Neural cell (in vitro differentiated cells): Measurements from ENCODE around the gene ITGB1.

Experiments used
- EP300 ChIP-seq: fragments of 450-650 bp; conservative IDR thresholded peaks from 2 replicates; pipeline ENCODE4 v1.6.1; 2014; ENCODE audit warnings: antibody characterized with exemption, mild to moderate bottlenecking, moderate library complexity; ENCODE audit not compliant: poor library complexity, severe bottlenecking
- EZH2 ChIP-seq: fragments of 200-600, 300-800 bp; shearing (Covaris generic), sonication (generic); IDR thresholded peaks from 2 replicates; pipeline ENCODE4 v1.6.1; 2014; ENCODE audit warnings: antibody characterized with exemption, low read length, borderline replicate concordance, mild to moderate bottlenecking; ENCODE audit not compliant: insufficient read depth, poor library complexity, severe bottlenecking
- MXI1 ChIP-seq: fragments of 450-650 bp; conservative IDR thresholded peaks from 2 replicates; pipeline ENCODE4 v1.6.1; 2014; ENCODE audit warnings: antibody characterized with exemption, mild to moderate bottlenecking; ENCODE audit not compliant: poor library complexity, severe bottlenecking
- POLR2AphosphoS5 ChIP-seq: IDR thresholded peaks from 2 replicates; pipeline ENCODE4 v1.6.1; 2012
- RAD21 ChIP-seq: fragments of 450-650 bp; conservative IDR thresholded peaks from 2 replicates; pipeline ENCODE4 v1.6.1; 2014; ENCODE audit warnings: antibody characterized with exemption, mild to moderate bottlenecking, moderate library complexity
- SMC3 ChIP-seq: fragments of 450-650 bp; conservative IDR thresholded peaks from 2 replicates; pipeline ENCODE4 v1.6.1; 2014; ENCODE audit warnings: antibody characterized with exemption, mild to moderate bottlenecking, moderate library complexity; ENCODE audit not compliant: poor library complexity
- TF ChIP-seq, protein P1 (sequence below): fragments of 450-650 bp; IDR thresholded peaks from 2 replicates; pipeline ENCODE4 v1.5.1; 2014; ENCODE audit warnings: antibody characterized with exemption, mild to moderate bottlenecking, moderate library complexity; ENCODE audit not compliant: poor library complexity, severe bottlenecking
- TF ChIP-seq, protein P2 (sequence below): IDR thresholded peaks from 2 replicates; pipeline ENCODE4 v1.6.1; 2012; ENCODE audit warnings: borderline replicate concordance

GRCh38 chr10:32911285-32912016, 46.6 kb downstream of the ITGB1 start:
- TF ChIP-seq EZH2 = no peak
- TF ChIP-seq, protein P1, sequence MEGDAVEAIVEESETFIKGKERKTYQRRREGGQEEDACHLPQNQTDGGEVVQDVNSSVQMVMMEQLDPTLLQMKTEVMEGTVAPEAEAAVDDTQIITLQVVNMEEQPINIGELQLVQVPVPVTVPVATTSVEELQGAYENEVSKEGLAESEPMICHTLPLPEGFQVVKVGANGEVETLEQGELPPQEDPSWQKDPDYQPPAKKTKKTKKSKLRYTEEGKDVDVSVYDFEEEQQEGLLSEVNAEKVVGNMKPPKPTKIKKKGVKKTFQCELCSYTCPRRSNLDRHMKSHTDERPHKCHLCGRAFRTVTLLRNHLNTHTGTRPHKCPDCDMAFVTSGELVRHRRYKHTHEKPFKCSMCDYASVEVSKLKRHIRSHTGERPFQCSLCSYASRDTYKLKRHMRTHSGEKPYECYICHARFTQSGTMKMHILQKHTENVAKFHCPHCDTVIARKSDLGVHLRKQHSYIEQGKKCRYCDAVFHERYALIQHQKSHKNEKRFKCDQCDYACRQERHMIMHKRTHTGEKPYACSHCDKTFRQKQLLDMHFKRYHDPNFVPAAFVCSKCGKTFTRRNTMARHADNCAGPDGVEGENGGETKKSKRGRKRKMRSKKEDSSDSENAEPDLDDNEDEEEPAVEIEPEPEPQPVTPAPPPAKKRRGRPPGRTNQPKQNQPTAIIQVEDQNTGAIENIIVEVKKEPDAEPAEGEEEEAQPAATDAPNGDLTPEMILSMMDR = no peak
- TF ChIP-seq POLR2AphosphoS5 = no peak
- no peak for TF ChIP-seq EP300
- no peak for TF ChIP-seq RAD21
- TF ChIP-seq, protein P2, sequence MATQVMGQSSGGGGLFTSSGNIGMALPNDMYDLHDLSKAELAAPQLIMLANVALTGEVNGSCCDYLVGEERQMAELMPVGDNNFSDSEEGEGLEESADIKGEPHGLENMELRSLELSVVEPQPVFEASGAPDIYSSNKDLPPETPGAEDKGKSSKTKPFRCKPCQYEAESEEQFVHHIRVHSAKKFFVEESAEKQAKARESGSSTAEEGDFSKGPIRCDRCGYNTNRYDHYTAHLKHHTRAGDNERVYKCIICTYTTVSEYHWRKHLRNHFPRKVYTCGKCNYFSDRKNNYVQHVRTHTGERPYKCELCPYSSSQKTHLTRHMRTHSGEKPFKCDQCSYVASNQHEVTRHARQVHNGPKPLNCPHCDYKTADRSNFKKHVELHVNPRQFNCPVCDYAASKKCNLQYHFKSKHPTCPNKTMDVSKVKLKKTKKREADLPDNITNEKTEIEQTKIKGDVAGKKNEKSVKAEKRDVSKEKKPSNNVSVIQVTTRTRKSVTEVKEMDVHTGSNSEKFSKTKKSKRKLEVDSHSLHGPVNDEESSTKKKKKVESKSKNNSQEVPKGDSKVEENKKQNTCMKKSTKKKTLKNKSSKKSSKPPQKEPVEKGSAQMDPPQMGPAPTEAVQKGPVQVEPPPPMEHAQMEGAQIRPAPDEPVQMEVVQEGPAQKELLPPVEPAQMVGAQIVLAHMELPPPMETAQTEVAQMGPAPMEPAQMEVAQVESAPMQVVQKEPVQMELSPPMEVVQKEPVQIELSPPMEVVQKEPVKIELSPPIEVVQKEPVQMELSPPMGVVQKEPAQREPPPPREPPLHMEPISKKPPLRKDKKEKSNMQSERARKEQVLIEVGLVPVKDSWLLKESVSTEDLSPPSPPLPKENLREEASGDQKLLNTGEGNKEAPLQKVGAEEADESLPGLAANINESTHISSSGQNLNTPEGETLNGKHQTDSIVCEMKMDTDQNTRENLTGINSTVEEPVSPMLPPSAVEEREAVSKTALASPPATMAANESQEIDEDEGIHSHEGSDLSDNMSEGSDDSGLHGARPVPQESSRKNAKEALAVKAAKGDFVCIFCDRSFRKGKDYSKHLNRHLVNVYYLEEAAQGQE = no peak
- TF ChIP-seq SMC3 = no peak
- TF ChIP-seq MXI1 = no peak
